Natural killer cell (primary cell): Measurements from ENCODE around the gene LRRC8C. TPM values are rescaled to one million over a fixed set of nuclear protein-coding genes. Genes with fewer than 3 reads are reported as not detected.
"Not testable (repeated sequence)": the region's sequence is repeated elsewhere in the genome, so short reads cannot be mapped to it uniquely, and the experiment has no call there.

Experiments used
- ATAC-seq, 3 donors: fragments of 150-1000 bp in 2 of 3; fragments of 200-7000 bp in 1 of 3; cut with Tn5 transposase; 1 replicate in 1 of 3; 2 replicates in 2 of 3; pipeline ENCODE4 v1.10.0; 2021; ENCODE audit warnings: mild to moderate bottlenecking in 2 of 3, moderate library complexity in 2 of 3
- DNase-seq, 2 donors: peaks; one replicate each; pipeline versions ENCODE4 v3.0.0 to v3.0.0-alpha.2; 2013 to 2021; ENCODE audit warnings: mixed read lengths in 1 of 2
- H3K27ac ChIP-seq: one replicate; pipeline ENCODE4 v1.5.1; 2013; ENCODE audit warnings: mild to moderate bottlenecking, low read length
- H3K27me3 ChIP-seq: one replicate; pipeline ENCODE4 v1.6.1; 2013; ENCODE audit warnings: low read length; ENCODE audit not compliant: control insufficient read depth, insufficient read depth
- H3K36me3 ChIP-seq: one replicate; pipeline ENCODE4 v1.6.1; 2013; ENCODE audit warnings: low read length; ENCODE audit not compliant: control insufficient read depth, insufficient read depth
- H3K4me1 ChIP-seq: one replicate; pipeline ENCODE4 v1.6.1; 2013; ENCODE audit warnings: low read length; ENCODE audit not compliant: control insufficient read depth, insufficient read depth
- H3K4me3 ChIP-seq: one replicate; pipeline ENCODE4 v1.5.1; 2013; ENCODE audit warnings: low read length
- H3K9me3 ChIP-seq: one replicate; pipeline ENCODE4 v1.6.1; 2013; ENCODE audit warnings: low read length; ENCODE audit not compliant: control insufficient read depth, insufficient read depth
- H3K27ac Mint-ChIP-seq, 2 donors: one replicate each; pipeline ENCODE4 v1.8.0; 2022; ENCODE audit warnings: mild to moderate bottlenecking in 2 of 2, mixed read lengths in 2 of 2, moderate library complexity in 1 of 2
- H3K27me3 Mint-ChIP-seq, 2 donors: one replicate each; pipeline ENCODE4 v1.8.0; 2022; ENCODE audit warnings: low read depth in 2 of 2, mixed read lengths in 2 of 2
- H3K36me3 Mint-ChIP-seq: one replicate; pipeline ENCODE4 v1.8.0; 2022; ENCODE audit warnings: mixed read lengths
- H3K4me1 Mint-ChIP-seq, 2 donors: one replicate each; pipeline ENCODE4 v1.8.0; 2022; ENCODE audit warnings: mixed read lengths in 2 of 2
- H3K4me3 Mint-ChIP-seq: one replicate; pipeline ENCODE4 v1.8.0; 2022; ENCODE audit warnings: mild to moderate bottlenecking, moderate library complexity, mixed read lengths
- H3K9me3 Mint-ChIP-seq, 2 donors: one replicate each; pipeline ENCODE4 v1.8.0; 2022; ENCODE audit warnings: mixed read lengths in 2 of 2
- CTCF ChIP-seq: fragments of 200-600 bp; IDR thresholded peaks from one replicate; pipeline ENCODE4 v1.8.0; 2022; ENCODE audit warnings: antibody characterized with exemption
- WGBS: methylation state at CpG from one replicate; pipeline ENCODE4 v1.1.7; 2013; ENCODE audit warnings: missing lambda C conversion rate; ENCODE audit not compliant: insufficient coverage; 5-methylcytosine and 5-hydroxymethylcytosine counted together
- intact Hi-C: fragments of 100-400 bp; cut with micrococcal nuclease; formaldehyde crosslinking; loops from one replicate; pipeline ENCODE4 v1.14.2; 2022
- total RNA-seq, 4 donors: library from RNA; stranded (reverse); fragments of 120-200 nt in 1 of 4; gene quantifications; one replicate each; pipeline versions ENCODE4 v1.2.3 to v1.2.4, GENCODE V29; 2013 to 2022

The LRRC8C gene
- total RNA-seq, 3 donors from 2014 or later (not counting 1 experiment from before 2014, with no cell fraction given): 7.6 to 19.1 (median 15.1) TPM

- Mint-ChIP-seq H3K36me3 (no peaks in the 10 kb centered on the region), H3K27ac (peak overlapping the region in 1 of 2 donors; percentile 38), H3K27me3 (no peaks in the 10 kb centered on the region), H3K9me3 (no peaks in the 10 kb centered on the region), H3K4me1 (peaks cover 16 to 26% of the 10 kb centered on the region in 2 donors), H3K4me3 (no peak overlapping the region)
- ATAC-seq (no peak), DNase-seq (no peak)
- Histone ChIP-seq H3K9me3 (no peaks in the 10 kb centered on the region), H3K4me3 (no peak overlapping the region), H3K27ac (no peak overlapping the region), H3K27me3 (no peaks in the 10 kb centered on the region), H3K4me1 (peaks cover 19% of the 10 kb centered on the region), H3K36me3 (no peaks in the 10 kb centered on the region)
- WGBS: 100% methylated on average over 1 of the region's 2 CpGs
- intact Hi-C loops: no loop called here
- TF ChIP-seq CTCF: no peak
Observed at GRCh38 chr1:89629146-89629545, 3.8 kb upstream of the LRRC8C start.

GRCh38 chr1:89629600-89629999 is 3.3 kb upstream of the LRRC8C start:
- DNase-seq, H3K4me3 ChIP-seq, H3K36me3 ChIP-seq, H3K27ac ChIP-seq, H3K27me3 ChIP-seq, ATAC-seq, H3K36me3 Mint-ChIP-seq, H3K9me3 Mint-ChIP-seq, intact Hi-C loops, H3K27me3 Mint-ChIP-seq, H3K9me3 ChIP-seq: not testable (repeated sequence)
- peak overlapping the region in 1 of 2 donors; percentile 38 for H3K27ac Mint-ChIP-seq
- peak overlapping the region; percentile 35 for H3K4me3 Mint-ChIP-seq
- WGBS: 100% methylated on average over 2 of the region's 2 CpGs
- peaks cover 20 to 30% of the 10 kb centered on the region in 2 donors for H3K4me1 Mint-ChIP-seq
- H3K4me1 ChIP-seq: peaks cover 19% of the 10 kb centered on the region

DNA sequence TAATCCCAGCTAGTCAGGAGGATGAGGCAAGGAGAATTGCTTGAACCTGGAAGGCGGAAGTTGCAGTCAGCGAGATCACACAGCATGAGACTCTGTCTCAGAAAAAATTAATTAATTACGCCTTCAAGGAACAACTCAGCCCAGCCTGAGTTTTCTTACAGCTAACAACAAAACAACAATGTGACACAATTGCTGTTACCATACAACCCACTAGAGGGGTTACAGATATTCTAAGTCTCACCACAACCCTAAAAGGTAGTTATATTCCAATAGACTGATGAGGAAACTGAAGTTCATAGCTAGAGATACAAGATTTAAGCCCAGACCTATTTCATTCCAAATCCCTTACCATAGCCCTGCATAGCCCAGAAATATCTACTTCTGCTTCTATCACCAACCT is 2.9 kb upstream of the LRRC8C start:
- no peak overlapping the region for H3K27ac ChIP-seq
- no peaks in the 10 kb centered on the region for H3K27me3 ChIP-seq
- H3K9me3 Mint-ChIP-seq: no peaks in the 10 kb centered on the region
- TF ChIP-seq CTCF: no peak
- intact Hi-C loops: loop anchor here (10.0 kb wide), 1 partner anchor 355 kb away; no protein-coding TSS in a partner anchor
- H3K4me3 ChIP-seq: no peak overlapping the region
- peaks cover 19% of the 10 kb centered on the region for H3K4me1 ChIP-seq
- H3K4me3 Mint-ChIP-seq: no peak overlapping the region
- no peaks in the 10 kb centered on the region for H3K27me3 Mint-ChIP-seq
- H3K9me3 ChIP-seq: no peaks in the 10 kb centered on the region
- WGBS: 94% methylated on average over 3 of the region's 3 CpGs
- peaks cover 23 to 33% of the 10 kb centered on the region in 2 donors for H3K4me1 Mint-ChIP-seq
- H3K36me3 Mint-ChIP-seq: no peaks in the 10 kb centered on the region
- H3K27ac Mint-ChIP-seq: peak overlapping the region; percentile 92 to 99
- DNase-seq: peak in 1 of 2 donors; percentile 47
- no peak for ATAC-seq
- H3K36me3 ChIP-seq: no peaks in the 10 kb centered on the region

DNA sequence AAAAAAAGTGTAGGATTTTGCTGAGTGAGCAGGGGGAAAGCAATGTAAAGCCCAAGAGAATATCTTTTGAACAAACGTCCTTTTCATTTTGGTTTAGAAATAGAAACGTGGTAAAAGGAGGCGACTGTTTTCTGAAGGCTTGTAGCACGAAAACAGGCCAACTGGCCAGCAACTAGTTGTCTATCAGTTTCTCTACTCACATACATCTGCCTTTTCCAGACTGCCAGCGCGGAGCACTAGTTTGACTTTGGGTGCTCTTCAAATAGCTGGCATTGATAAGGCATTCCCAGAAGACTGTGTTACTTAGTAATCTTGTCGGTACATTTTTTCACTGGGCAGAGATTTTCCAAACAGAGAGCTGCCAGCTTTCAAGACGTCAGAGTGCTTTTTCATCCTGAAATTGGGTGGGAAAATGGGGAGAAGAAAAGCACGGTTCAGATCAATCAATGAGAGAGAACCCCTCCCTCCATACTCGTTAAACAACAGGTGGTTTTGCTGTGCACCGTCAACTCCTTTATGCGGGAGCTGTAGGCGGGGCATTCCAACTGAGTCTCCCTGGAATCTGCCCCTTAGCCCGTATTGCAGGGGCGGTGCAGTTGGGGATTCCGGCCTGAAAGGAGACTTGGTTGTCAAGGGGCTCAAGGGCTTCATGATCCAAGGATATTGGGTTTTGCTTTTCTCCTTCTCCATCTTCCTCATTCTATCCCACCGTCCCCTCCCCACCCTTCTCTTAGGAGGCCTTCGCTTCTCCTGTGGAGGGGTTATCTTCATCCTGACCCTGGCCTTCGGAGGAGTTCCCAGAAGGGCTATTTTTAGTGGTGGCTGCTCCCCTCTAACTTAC is 884 bp upstream of the LRRC8C start:
- no peak for ATAC-seq
- Histone ChIP-seq H3K36me3 (no peaks in the 10 kb centered on the region), H3K27ac (peak overlapping the region; percentile 88), H3K4me1 (peaks cover 19% of the 10 kb centered on the region), H3K4me3 (peak overlapping the region; percentile 91), H3K9me3 (no peaks in the 10 kb centered on the region), H3K27me3 (no peaks in the 10 kb centered on the region)
- DNase-seq: peak in 1 of 2 donors; percentile 16
- H3K27ac Mint-ChIP-seq: peak overlapping the region; percentile 92 to 99
- peaks cover 38 to 49% of the 10 kb centered on the region in 2 donors for H3K4me1 Mint-ChIP-seq
- H3K9me3 Mint-ChIP-seq: no peaks in the 10 kb centered on the region
- no peaks in the 10 kb centered on the region for H3K27me3 Mint-ChIP-seq
- TF ChIP-seq CTCF: no peak
- peak overlapping the region; percentile 95 for H3K4me3 Mint-ChIP-seq
- H3K36me3 Mint-ChIP-seq: no peaks in the 10 kb centered on the region
- intact Hi-C loops: loop anchor here (2.0 to 10.0 kb wide), 3 partner anchors 23 to 353 kb away; no protein-coding TSS in a partner anchor
- 47% methylated on average over 18 of the region's 19 CpGs for WGBS
